RWPE2 (cell line): ENCODE data around the gene SYT5.

ENCODE experiments used
- ATAC-seq: fragments of 200-7000 bp; cut with Tn5 transposase; 3 replicates; pipeline ENCODE4 v1.9.1; 2021; ENCODE audit warnings: low read depth
- DNase-seq: peaks from one replicate; pipeline ENCODE4 v3.0.0-alpha.2; 2020; ENCODE audit warnings: low spot score
- H3K27ac ChIP-seq: fragments of 450-650 bp; 2 replicates; pipeline ENCODE4 v1.5.1; 2017; ENCODE audit warnings: mild to moderate bottlenecking; ENCODE audit not compliant: poor library complexity, severe bottlenecking
- H3K27me3 ChIP-seq: fragments of 250-450 bp; sonication (Bioruptor Pico); 2 replicates; pipeline ENCODE4 v1.5.1; 2021; ENCODE audit warnings: mild to moderate bottlenecking, moderate library complexity; ENCODE audit not compliant: insufficient read depth, poor library complexity, severe bottlenecking
- H3K36me3 ChIP-seq: fragments of 250-450 bp; sonication (Bioruptor Pico); 2 replicates; pipeline ENCODE4 v1.5.1; 2020; ENCODE audit warnings: low read depth, mild to moderate bottlenecking, moderate library complexity
- H3K4me1 ChIP-seq: fragments of 250-450 bp; sonication (Bioruptor Pico); 2 replicates; pipeline ENCODE4 v1.5.1; 2021; ENCODE audit warnings: mild to moderate bottlenecking, moderate library complexity; ENCODE audit not compliant: insufficient read depth, poor library complexity, severe bottlenecking
- H3K4me3 ChIP-seq: fragments of 250-450 bp; sonication (Bioruptor Pico); 2 replicates; pipeline ENCODE4 v1.5.1; 2021; ENCODE audit warnings: mild to moderate bottlenecking, moderate library complexity; ENCODE audit not compliant: severe bottlenecking
- H3K9me3 ChIP-seq: fragments of 250-450 bp; sonication (Bioruptor Pico); 2 replicates; pipeline ENCODE4 v1.5.1; 2021; ENCODE audit warnings: mild to moderate bottlenecking, moderate library complexity; ENCODE audit not compliant: severe bottlenecking
- CTCF ChIP-seq: fragments of 450-650 bp; IDR thresholded peaks from one replicate; pipeline ENCODE4 v1.5.1; 2017; ENCODE audit warnings: mild to moderate bottlenecking, moderate library complexity; ENCODE audit not compliant: poor library complexity, severe bottlenecking

The SYT5 gene

GRCh38 chr19:55216461-55217198 lies 36.5 kb upstream of the SYT5 start:
- Histone ChIP-seq H3K27ac (peak overlapping the region; percentile 79), H3K4me1 (peaks cover 11% of the 10 kb centered on the region), H3K36me3 (no peaks in the 10 kb centered on the region), H3K9me3 (peaks cover 3% of the 10 kb centered on the region), H3K27me3 (no peaks in the 10 kb centered on the region), H3K4me3 (peak overlapping the region; percentile 13)
- ATAC-seq (peak; percentile 96), DNase-seq (peak; percentile 97)
- TF ChIP-seq CTCF = no peak

GRCh38 chr19:55213547-55213946 lies 33.5 kb upstream of the SYT5 start:
- H3K36me3 ChIP-seq = no peaks in the 10 kb centered on the region
- DNase-seq (no peak), ATAC-seq (no peak)
- TF ChIP-seq CTCF = no peak
- H3K27ac ChIP-seq = no peak overlapping the region
- H3K4me1 ChIP-seq = peaks cover 28% of the 10 kb centered on the region
- peaks cover 3% of the 10 kb centered on the region for H3K9me3 ChIP-seq
- H3K4me3 ChIP-seq = no peak overlapping the region
- no peaks in the 10 kb centered on the region for H3K27me3 ChIP-seq

- Histone ChIP-seq H3K9me3 (peaks cover 3% of the 10 kb centered on the region), H3K27ac (no peak overlapping the region), H3K4me3 (no peak overlapping the region), H3K36me3 (no peaks in the 10 kb centered on the region), H3K4me1 (peaks cover 28% of the 10 kb centered on the region), H3K27me3 (no peaks in the 10 kb centered on the region)
- no peak for ATAC-seq
- no peak for DNase-seq
- no peak for TF ChIP-seq CTCF
These were observed 32.4 kb upstream of the SYT5 start for GRCh38 chr19:55212447-55212846.

GRCh38 chr19:55209693-55210472 lies 29.8 kb upstream of the SYT5 start:
- no peak overlapping the region for H3K4me3 ChIP-seq
- peaks cover 21% of the 10 kb centered on the region for H3K4me1 ChIP-seq
- no peak for DNase-seq
- TF ChIP-seq CTCF = no peak
- no peaks in the 10 kb centered on the region for H3K27me3 ChIP-seq
- no peaks in the 10 kb centered on the region for H3K36me3 ChIP-seq
- peak; percentile 82 for ATAC-seq
- peaks cover 3% of the 10 kb centered on the region for H3K9me3 ChIP-seq
- peak overlapping the region; percentile 61 for H3K27ac ChIP-seq
